Measurements from ENCODE around the gene GTF3A. TPM values are rescaled to one million over a fixed set of nuclear protein-coding genes. Genes with fewer than 3 reads are reported as not detected.

The GTF3A gene
- total RNA-seq, 1 donor from 2014 or later: 68.0 TPM

GRCh38 chr13:27474751-27475268 lies 50.4 kb downstream of the GTF3A start:
- no peak overlapping the region for H3K4me3 Mint-ChIP-seq
- H3K27ac Mint-ChIP-seq: no peak overlapping the region
- no peaks in the 10 kb centered on the region for H3K9me3 Mint-ChIP-seq
- H3K4me1 Mint-ChIP-seq (ENCODE audit: unreplicated experiment): peaks cover 9% of the 10 kb centered on the region
- no peak for TF ChIP-seq CTCF (conservative IDR thresholded peaks at IDR 0.05)
- no peak for DNase-seq (ENCODE audit: extremely low spot score, unreplicated experiment)
- peaks cover 26% of the 10 kb centered on the region for H3K27me3 Mint-ChIP-seq
- no peaks in the 10 kb centered on the region for H3K36me3 Mint-ChIP-seq

- Mint-ChIP-seq H3K9me3 (no peaks in the 10 kb centered on the region), H3K27ac (peak overlapping the region; percentile 19), H3K4me3 (no peak overlapping the region), H3K27me3 (peaks cover 39% of the 10 kb centered on the region), H3K4me1 (ENCODE audit: unreplicated experiment) (peaks cover 9% of the 10 kb centered on the region), H3K36me3 (no peaks in the 10 kb centered on the region)
- no peak for TF ChIP-seq CTCF (conservative IDR thresholded peaks at IDR 0.05)
- DNase-seq (ENCODE audit: extremely low spot score, unreplicated experiment): no peak
Observed at GRCh38 chr13:27476943-27477703, 52.7 kb downstream of the GTF3A start.

- Mint-ChIP-seq H3K36me3 (no peaks in the 10 kb centered on the region), H3K4me3 (no peak overlapping the region), H3K27ac (no peak overlapping the region), H3K27me3 (peaks cover 46% of the 10 kb centered on the region), H3K4me1 (ENCODE audit: unreplicated experiment) (peaks cover 9% of the 10 kb centered on the region), H3K9me3 (no peaks in the 10 kb centered on the region)
- DNase-seq (ENCODE audit: extremely low spot score, unreplicated experiment): peak; percentile 75
- peak; percentile 82 for TF ChIP-seq CTCF (conservative IDR thresholded peaks at IDR 0.05)
Observed at GRCh38 chr13:27481766-27482165, 57.3 kb downstream of the GTF3A start.

GRCh38 chr13:27482983-27483382 lies 58.6 kb downstream of the GTF3A start:
- Mint-ChIP-seq H3K27me3 (peaks cover 39% of the 10 kb centered on the region), H3K9me3 (no peaks in the 10 kb centered on the region), H3K4me1 (ENCODE audit: unreplicated experiment) (no peaks in the 10 kb centered on the region), H3K4me3 (no peak overlapping the region), H3K36me3 (no peaks in the 10 kb centered on the region), H3K27ac (no peak overlapping the region)
- no peak for TF ChIP-seq CTCF (conservative IDR thresholded peaks at IDR 0.05)
- DNase-seq (ENCODE audit: extremely low spot score, unreplicated experiment): no peak

- H3K9me3 Mint-ChIP-seq: no peaks in the 10 kb centered on the region
- H3K4me1 Mint-ChIP-seq (ENCODE audit: unreplicated experiment): no peaks in the 10 kb centered on the region
- H3K36me3 Mint-ChIP-seq: no peaks in the 10 kb centered on the region
- DNase-seq (ENCODE audit: extremely low spot score, unreplicated experiment): no peak
- H3K27me3 Mint-ChIP-seq: peaks cover 36% of the 10 kb centered on the region
- no peak for TF ChIP-seq CTCF (conservative IDR thresholded peaks at IDR 0.05)
- no peak overlapping the region for H3K27ac Mint-ChIP-seq
- no peak overlapping the region for H3K4me3 Mint-ChIP-seq
Observed at GRCh38 chr13:27483421-27483820, 59.0 kb downstream of the GTF3A start.

Other genes starting within 250 kb of the GTF3A start
- 949 and 1,036 TPM in 2 replicates for gene RPL21, start 173.1 kb upstream of the GTF3A start, total RNA-seq (ENCODE audit: low replicate concordance)
- 15.9 and 19.0 TPM in 2 replicates for gene RASL11A, start 153.8 kb upstream of the GTF3A start, total RNA-seq (ENCODE audit: low replicate concordance)
- gene MTIF3, start 25.9 kb downstream of the GTF3A start, total RNA-seq (ENCODE audit: low replicate concordance): 39.7 and 42.2 TPM in 2 replicates
- gene LNX2, start 195.9 kb downstream of the GTF3A start, total RNA-seq (ENCODE audit: low replicate concordance): 12.0 and 18.7 TPM in 2 replicates
- gene POLR1D, start 197.3 kb downstream of the GTF3A start, total RNA-seq (ENCODE audit: low replicate concordance): 118 and 155 TPM in 2 replicates

Data from type B pancreatic cell (in vitro differentiated cells).